Hepatocyte (in vitro differentiated cells): ENCODE measurements around the gene EXOC4. TPM values are rescaled to one million over a fixed set of nuclear protein-coding genes. Genes with fewer than 3 reads are reported as not detected.

ENCODE experiments used
- DNase-seq: peaks from one replicate; pipeline ENCODE4 v3.0.0-alpha.2; 2016; ENCODE audit warnings: low spot score
- H2AFZ ChIP-seq: fragments of 200-600 bp; sonication (generic); 2 replicates; pipeline ENCODE4 v1.6.0; 2016; ENCODE audit warnings: antibody characterized with exemption, mild to moderate bottlenecking
- H3K27ac ChIP-seq: fragments of 200-600 bp; sonication (generic); 2 replicates; pipeline ENCODE4 v1.5.1; 2016; ENCODE audit warnings: mild to moderate bottlenecking
- H3K27me3 ChIP-seq: fragments of 200-600 bp; sonication (generic); 2 replicates; pipeline ENCODE4 v1.6.1; 2016
- H3K36me3 ChIP-seq: fragments of 200-600 bp; sonication (generic); replicated peaks from 2 replicates; pipeline ENCODE4 v1.5.1; 2016; ENCODE audit warnings: low read depth; ENCODE audit not compliant: insufficient read depth
- H3K4me1 ChIP-seq: fragments of 200-600 bp; sonication (generic); 2 replicates; pipeline ENCODE4 v1.5.1; 2016; ENCODE audit warnings: mild to moderate bottlenecking, moderate library complexity; ENCODE audit not compliant: insufficient read depth
- H3K4me2 ChIP-seq: fragments of 200-600 bp; sonication (generic); 2 replicates; pipeline ENCODE4 v1.6.0; 2016
- H3K4me3 ChIP-seq: fragments of 200-600 bp; sonication (generic); 2 replicates; pipeline ENCODE4 v1.5.1; 2016; ENCODE audit warnings: mild to moderate bottlenecking
- H3K79me2 ChIP-seq: fragments of 200-600 bp; sonication (generic); 2 replicates; pipeline ENCODE4 v1.6.0; 2017; ENCODE audit warnings: mild to moderate bottlenecking
- H3K9me2 ChIP-seq: fragments of 200-600 bp; sonication (generic); replicated peaks from 2 replicates; pipeline ENCODE4 v1.6.0; 2017; ENCODE audit warnings: mild to moderate bottlenecking; ENCODE audit not compliant: insufficient read depth
- H3K9me3 ChIP-seq: fragments of 200-600 bp; sonication (generic); 2 replicates; pipeline ENCODE4 v1.5.1; 2016; ENCODE audit warnings: low read depth, mild to moderate bottlenecking
- H4K20me1 ChIP-seq: fragments of 200-600 bp; sonication (generic); 2 replicates; pipeline ENCODE4 v1.6.0; 2016; ENCODE audit warnings: mild to moderate bottlenecking; ENCODE audit not compliant: insufficient read depth, poor library complexity, severe bottlenecking
- CTCF ChIP-seq: fragments of 200-600 bp; sonication (generic); IDR thresholded peaks from 2 replicates; pipeline ENCODE4 v1.5.1; 2016; ENCODE audit warnings: antibody characterized with exemption, mild to moderate bottlenecking; ENCODE audit not compliant: poor library complexity
- EZH2 ChIP-seq: fragments of 200-600 bp; sonication (generic); IDR thresholded peaks from 2 replicates; pipeline ENCODE4 v1.6.1; 2016; ENCODE audit warnings: antibody characterized with exemption, mild to moderate bottlenecking, borderline replicate concordance
- EZH2phosphoT487 ChIP-seq: fragments of 200-600 bp; sonication (generic); IDR thresholded peaks from one replicate; pipeline ENCODE4 v1.6.1; 2018; ENCODE audit warnings: antibody characterized with exemption, mild to moderate bottlenecking, low read depth, moderate library complexity; ENCODE audit not compliant: unreplicated experiment, severe bottlenecking
- WGBS: methylation state at CpG from one replicate; pipeline ENCODE4 v1.1.6; 2016; ENCODE audit warnings: low lambda C conversion rate; ENCODE audit errors: missing lambda C conversion rate; 5-methylcytosine and 5-hydroxymethylcytosine counted together
- polyA plus RNA-seq: library from polyadenylated mRNA; unstranded; fragments of >200 nt; fragmentation: Nextera tagmentation; extraction: Ambion mirVana; gene quantifications from 2 replicates; pipeline ENCODE4 v1.2.1, GENCODE V29; 2016
- total RNA-seq: library from RNA; depleted of rRNA; stranded (reverse); fragments of >200 nt; gene quantifications from 2 replicates; pipeline ENCODE4 v1.2.3, GENCODE V29; 2014

EXOC4 gene
- total and polyA plus RNA-seq, 2 experiments from 2014 or later: 34.8 to 56.1 TPM

GRCh38 chr7:133650069-133650468 is 397.2 kb downstream of the EXOC4 start:
- DNase-seq: no peak
- H3K4me2 ChIP-seq: no peak overlapping the region
- TF ChIP-seq CTCF (no peak), EZH2phosphoT487 (no peak), EZH2 (no peak)
- peaks cover 3% of the 10 kb centered on the region for H3K4me1 ChIP-seq
- no peaks in the 10 kb centered on the region for H3K9me2 ChIP-seq
- H3K4me3 ChIP-seq: no peak overlapping the region
- H3K36me3 ChIP-seq: no peaks in the 10 kb centered on the region
- WGBS: 77% methylated on average over 3 of the region's 3 CpGs
- no peak overlapping the region for H2AFZ ChIP-seq
- no peaks in the 10 kb centered on the region for H3K79me2 ChIP-seq
- H3K9me3 ChIP-seq: no peaks in the 10 kb centered on the region
- H3K27me3 ChIP-seq: no peaks in the 10 kb centered on the region
- H4K20me1 ChIP-seq: no peaks in the 10 kb centered on the region
- no peak overlapping the region for H3K27ac ChIP-seq

- H3K4me1 ChIP-seq: peaks cover 3% of the 10 kb centered on the region
- no peaks in the 10 kb centered on the region for H4K20me1 ChIP-seq
- H2AFZ ChIP-seq: no peak overlapping the region
- DNase-seq: no peak
- WGBS: 88% methylated on average over 5 of the region's 5 CpGs
- no peaks in the 10 kb centered on the region for H3K9me3 ChIP-seq
- H3K9me2 ChIP-seq: no peaks in the 10 kb centered on the region
- H3K4me3 ChIP-seq: no peak overlapping the region
- no peaks in the 10 kb centered on the region for H3K27me3 ChIP-seq
- no peak for TF ChIP-seq EZH2phosphoT487
- TF ChIP-seq CTCF: no peak
- no peak for TF ChIP-seq EZH2
- H3K79me2 ChIP-seq: no peaks in the 10 kb centered on the region
- H3K27ac ChIP-seq: no peak overlapping the region
- no peaks in the 10 kb centered on the region for H3K36me3 ChIP-seq
- no peak overlapping the region for H3K4me2 ChIP-seq
Measured at GRCh38 chr7:133650487-133651300, 397.8 kb downstream of the EXOC4 start.

GRCh38 chr7:133652547-133652946 is 399.7 kb downstream of the EXOC4 start:
- H2AFZ ChIP-seq: no peak overlapping the region
- TF ChIP-seq EZH2phosphoT487: no peak
- TF ChIP-seq CTCF: no peak
- no peak for TF ChIP-seq EZH2
- no peaks in the 10 kb centered on the region for H3K36me3 ChIP-seq
- H3K27me3 ChIP-seq: no peaks in the 10 kb centered on the region
- no peaks in the 10 kb centered on the region for H3K4me1 ChIP-seq
- DNase-seq: no peak
- no peak overlapping the region for H3K4me3 ChIP-seq
- H3K79me2 ChIP-seq: no peaks in the 10 kb centered on the region
- no peaks in the 10 kb centered on the region for H4K20me1 ChIP-seq
- 93% methylated on average over 3 of the region's 3 CpGs for WGBS
- H3K27ac ChIP-seq: no peak overlapping the region
- H3K9me3 ChIP-seq: no peaks in the 10 kb centered on the region
- H3K9me2 ChIP-seq: no peaks in the 10 kb centered on the region
- H3K4me2 ChIP-seq: no peak overlapping the region
